ENCODE results near the gene STIP1.

GRCh38 chr11:64192434-64192833, 6.5 kb downstream of the STIP1 start:
- TF ChIP-seq POLR2A (IDR thresholded peaks at IDR 0.05) (no peak), CTCF (IDR thresholded peaks at IDR 0.05) (no peak), POLR2AphosphoS5 (IDR thresholded peaks at IDR 0.05; ENCODE audit: insufficient read depth in 1 of 2, low read depth in 1 of 2) (no peak)
